GM19328 (cell line): ENCODE measurements around the gene TLCD1.

ENCODE experiments used
- ATAC-seq: cut with Tn5 transposase; IDR thresholded peaks from one replicate; pipeline ENCODE4 v1.9.1; 2021; ENCODE audit warnings: mild to moderate bottlenecking, moderate library complexity; ENCODE audit not compliant: unreplicated experiment

The TLCD1 gene, protein sequence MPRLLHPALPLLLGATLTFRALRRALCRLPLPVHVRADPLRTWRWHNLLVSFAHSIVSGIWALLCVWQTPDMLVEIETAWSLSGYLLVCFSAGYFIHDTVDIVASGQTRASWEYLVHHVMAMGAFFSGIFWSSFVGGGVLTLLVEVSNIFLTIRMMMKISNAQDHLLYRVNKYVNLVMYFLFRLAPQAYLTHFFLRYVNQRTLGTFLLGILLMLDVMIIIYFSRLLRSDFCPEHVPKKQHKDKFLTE

DNA sequence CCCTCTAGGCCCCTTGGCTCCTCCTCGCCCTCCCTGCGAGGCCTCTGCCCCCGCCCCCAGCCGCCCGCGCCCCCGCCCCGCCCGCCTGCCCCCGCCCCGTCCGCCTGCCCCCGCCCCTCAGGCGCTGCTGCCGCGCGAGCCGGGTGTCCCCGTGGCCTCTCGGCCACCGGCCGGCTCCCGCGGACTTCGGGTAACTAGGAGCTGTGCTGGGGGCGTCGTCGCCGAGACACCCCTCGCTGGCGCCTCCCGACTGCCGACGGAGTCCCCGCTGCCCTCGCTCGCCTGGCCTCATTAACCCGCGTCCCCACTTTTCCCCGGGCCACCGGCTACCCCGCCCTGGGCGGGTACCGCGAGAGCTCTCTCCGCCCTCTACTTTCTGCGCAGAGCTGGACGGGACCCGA is at the start of gene TLCD1:
TSS of gene TLCD1 (minus strand) at position 8 of the 401 bp plus-strand sequence. CDS start 136 bp downstream, outside the sequence.
- no peak for ATAC-seq

GRCh38 chr17:28774206-28774605 is 48.2 kb upstream of the TLCD1 start:
- no peak for ATAC-seq

DNA sequence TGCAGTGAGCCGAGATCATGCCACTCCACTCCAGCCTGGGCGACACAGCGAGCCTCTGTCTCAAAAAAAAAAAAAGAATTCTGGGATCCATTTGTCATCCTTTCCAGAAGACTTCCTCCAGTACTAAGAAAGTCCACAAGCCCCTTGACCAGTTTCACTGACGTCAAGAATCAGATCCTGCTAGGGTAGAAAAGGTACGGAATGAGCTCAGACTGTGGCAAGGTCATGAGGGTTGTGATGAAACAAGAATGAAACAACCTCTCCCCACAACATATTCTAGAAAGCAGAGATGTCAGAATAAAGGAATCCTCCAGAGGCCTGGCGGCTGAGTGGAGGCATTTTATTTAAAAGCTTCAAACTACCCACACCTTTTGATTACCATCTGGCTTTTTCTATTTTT is 47.7 kb upstream of the TLCD1 start:
- ATAC-seq: no peak

- no peak for ATAC-seq
These were observed 39.0 kb upstream of the TLCD1 start for GRCh38 chr17:28765038-28765437.

GRCh38 chr17:28763804-28764266 is 37.8 kb upstream of the TLCD1 start:
- ATAC-seq: no peak

DNA sequence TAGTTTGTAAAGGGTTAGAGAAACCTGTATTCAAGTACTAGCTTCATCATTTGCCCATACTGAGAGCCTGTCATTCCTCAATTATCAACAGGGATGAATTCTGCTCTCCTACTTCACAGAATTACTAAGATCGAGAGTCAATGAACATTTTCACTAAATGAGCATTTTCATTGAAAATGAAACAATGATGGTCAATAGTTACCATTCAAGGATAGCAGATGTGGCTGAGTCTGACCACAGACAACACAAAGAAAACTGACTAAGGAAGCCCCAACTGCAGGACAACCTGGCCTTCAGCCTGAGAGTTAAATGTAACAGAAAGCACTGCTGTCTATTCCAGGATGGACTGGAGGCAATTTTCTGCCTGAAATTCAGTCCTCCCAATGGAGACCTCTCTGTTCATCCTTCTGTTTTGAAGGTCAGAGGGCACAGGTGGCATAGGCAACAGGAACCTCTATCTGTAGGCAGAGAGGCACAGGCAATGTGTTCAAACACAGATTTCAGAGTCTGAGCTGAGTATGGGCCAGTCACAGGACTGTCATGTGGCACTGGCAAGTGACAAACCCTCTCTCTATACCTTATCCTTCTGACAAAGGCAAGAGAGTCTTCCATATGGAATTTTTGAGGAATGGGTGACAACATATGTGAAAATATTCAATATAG is 37.2 kb upstream of the TLCD1 start:
- ATAC-seq: no peak

DNA sequence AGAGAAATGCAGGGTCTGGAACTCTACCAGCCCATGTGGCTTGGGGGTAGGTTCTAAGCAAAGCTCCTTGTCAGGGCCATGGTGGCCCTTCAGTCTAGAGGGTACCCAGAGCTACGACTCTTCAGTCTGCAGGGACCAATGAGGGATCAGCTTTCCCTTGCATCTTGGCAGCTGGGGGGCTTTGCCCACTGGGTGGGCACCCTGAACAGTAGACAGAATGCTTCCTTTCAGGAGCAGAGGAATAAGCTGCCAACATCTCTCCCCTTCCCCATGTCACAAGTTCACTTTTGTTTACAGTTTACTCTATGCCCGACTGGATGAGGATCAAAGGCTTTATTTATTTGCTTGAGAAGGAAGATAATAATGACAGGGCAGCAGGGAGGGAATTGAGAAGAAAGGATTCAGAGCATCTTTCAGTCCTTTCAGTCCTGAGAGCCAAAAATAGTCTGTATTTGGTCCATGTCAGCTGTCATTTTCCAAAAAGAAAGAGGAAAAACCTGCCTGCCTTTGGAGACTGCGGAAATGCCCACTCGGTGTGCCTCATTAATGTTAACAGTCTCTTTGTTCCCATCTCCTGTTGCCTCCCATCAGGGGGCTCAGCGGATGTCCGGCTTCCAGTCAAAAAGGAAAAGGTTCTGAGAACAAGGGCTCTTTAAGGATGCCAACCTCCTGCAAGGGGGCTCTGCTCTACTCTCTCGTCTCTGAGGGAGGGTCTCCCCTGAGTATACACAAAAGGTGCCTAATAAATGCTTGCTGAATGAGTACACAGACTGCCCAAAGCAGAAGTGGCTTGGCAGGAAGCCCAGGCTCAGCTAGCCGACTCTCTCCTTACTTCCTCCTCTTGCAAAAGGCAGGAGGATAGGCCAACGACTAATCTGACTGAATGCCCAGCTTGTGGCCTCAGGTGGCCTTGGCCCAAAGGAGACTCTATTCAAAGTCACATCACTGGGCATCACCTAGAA is 34.8 kb upstream of the TLCD1 start:
- ATAC-seq: no peak

DNA sequence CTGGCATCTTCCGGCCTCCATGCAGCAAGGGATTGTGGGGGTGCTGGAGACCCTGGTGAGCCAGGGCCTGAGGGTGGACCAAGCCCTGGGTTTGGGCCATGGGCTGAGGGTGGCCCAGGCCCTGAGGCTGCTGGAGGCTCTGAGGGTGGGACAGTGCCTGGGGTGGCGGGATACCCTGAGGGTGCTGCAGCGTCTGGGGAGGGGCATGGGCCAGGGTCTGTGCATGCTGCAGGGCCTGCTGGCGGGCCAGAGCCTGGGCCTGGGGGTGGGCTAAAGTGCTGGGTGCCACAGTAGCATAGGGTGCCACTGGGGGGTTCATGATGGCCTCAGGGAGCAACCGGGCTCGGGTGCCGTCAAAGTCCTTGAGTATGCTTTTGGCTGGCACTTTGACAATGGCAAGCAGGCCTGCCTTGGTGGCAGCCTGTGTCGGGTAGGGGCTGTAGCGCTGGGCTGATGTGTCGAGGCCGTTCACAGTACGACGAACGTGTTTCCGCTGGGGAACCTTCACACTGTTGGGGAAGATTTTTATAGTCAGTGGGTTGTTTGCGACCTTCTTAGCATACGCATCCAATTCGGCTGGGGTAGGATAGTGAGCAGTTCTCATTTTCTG is 33.3 kb upstream of the TLCD1 start:
- no peak for ATAC-seq

GRCh38 chr17:28758411-28759121 is 32.5 kb upstream of the TLCD1 start:
- no peak for ATAC-seq

DNA sequence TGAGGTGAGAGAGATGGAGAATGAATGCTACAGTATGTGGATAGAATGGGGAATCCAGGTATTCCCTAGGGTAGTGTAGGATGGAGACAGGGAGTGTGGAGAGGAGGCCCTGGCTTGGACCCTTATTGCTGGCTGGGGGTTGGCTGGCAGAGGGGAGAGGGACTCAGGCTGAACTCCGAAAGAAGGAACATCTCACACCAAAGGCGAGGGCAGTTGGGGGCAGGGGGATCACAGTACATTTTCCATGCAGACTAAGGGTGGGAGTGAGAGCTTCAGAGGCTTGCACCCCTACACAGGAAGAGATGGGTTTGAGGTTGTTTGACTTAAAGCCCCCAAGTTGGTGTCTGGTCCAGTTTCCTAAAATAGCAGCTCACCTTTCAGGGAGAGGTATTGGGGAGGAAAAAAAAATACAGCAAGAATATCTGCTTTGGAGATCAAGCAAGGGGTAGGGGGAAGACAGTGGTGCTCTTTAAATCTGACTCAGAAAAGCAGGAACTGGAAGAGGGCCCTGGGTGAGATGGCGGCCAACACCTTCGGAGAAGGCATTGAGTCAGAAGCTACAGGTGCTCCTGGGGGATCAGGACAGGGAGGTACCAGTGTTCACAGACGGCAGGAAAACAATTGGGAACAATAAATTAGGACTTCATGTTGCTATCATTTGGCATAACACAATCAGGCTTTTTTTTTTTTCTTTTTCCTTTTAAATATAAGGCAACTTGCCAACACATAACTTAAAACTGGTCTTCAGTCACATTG is 30.2 kb upstream of the TLCD1 start:
- ATAC-seq: no peak

- ATAC-seq: no peak
These were observed 29.5 kb upstream of the TLCD1 start for GRCh38 chr17:28755486-28755885.

GRCh38 chr17:28751600-28752366 is 25.8 kb upstream of the TLCD1 start:
- ATAC-seq: no peak

DNA sequence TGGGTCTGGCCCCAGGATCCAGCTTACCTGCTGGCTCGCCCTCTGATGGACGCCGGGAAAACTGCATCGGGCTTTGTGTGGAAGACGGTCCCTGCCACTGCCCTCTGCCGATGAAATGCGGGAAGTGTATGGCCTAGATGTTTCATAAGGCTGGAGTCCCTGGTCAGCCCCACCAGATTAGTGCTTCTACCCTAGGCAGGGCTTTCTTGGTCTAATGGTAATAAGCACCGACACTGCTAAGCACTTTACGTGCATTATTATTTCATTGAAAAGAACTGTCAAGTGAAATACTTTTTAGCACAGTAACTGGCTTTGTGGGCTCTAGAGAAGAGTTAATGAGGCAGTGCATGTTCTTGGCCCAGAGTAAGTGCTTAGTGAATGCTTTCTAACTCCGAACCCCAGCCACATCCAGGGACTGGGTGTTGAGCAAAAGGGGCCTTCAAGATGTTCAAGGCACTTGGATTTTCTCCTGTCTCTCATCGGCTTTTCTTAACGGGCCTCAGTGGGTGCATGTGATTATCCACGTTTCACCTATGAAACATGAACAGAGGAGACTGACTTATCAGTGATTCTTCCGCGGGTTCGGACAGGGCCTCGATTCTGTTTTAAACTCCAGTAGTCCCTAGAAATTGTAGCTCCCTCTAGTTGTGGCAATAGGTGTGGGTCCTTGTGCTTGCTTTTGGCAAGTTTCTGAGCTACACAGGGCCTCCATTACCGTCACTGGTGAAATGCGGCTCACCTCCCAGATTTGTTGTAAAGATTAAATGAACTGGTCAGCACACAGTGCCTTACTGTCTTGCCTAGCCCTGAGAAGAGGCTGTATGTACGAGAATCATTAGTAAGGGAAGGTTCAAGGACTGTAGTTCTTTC is 24.4 kb upstream of the TLCD1 start:
- peak; percentile 68 for ATAC-seq

- no peak for ATAC-seq
These were observed 23.6 kb upstream of the TLCD1 start for GRCh38 chr17:28749516-28750177.

DNA sequence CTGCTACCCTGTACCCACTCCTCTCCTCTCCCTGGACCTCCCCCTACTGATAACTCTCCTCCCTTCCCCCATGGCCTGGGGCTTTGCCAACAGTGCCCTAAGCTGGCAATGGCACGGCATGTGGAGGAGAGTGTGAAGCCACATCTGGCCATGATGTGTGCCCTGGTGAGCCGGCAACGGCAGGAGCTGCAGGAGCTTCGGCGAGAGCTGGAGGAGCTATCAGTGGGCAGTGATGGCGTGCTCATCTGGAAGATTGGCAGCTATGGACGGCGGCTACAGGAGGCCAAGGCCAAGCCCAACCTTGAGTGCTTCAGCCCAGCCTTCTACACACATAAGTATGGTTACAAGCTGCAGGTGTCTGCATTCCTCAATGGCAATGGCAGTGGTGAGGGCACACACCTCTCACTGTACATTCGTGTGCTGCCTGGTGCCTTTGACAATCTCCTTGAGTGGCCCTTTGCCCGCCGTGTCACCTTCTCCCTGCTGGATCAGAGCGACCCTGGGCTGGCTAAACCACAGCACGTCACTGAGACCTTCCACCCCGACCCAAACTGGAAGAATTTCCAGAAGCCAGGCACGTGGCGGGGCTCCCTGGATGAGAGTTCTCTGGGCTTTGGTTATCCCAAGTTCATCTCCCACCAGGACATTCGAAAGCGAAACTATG is 23.0 kb upstream of the TLCD1 start:
- no peak for ATAC-seq

GRCh38 chr17:28747801-28748750 is 22.0 kb upstream of the TLCD1 start:
- no peak for ATAC-seq
